ENCODE data around the gene SLC18B1.

DNA sequence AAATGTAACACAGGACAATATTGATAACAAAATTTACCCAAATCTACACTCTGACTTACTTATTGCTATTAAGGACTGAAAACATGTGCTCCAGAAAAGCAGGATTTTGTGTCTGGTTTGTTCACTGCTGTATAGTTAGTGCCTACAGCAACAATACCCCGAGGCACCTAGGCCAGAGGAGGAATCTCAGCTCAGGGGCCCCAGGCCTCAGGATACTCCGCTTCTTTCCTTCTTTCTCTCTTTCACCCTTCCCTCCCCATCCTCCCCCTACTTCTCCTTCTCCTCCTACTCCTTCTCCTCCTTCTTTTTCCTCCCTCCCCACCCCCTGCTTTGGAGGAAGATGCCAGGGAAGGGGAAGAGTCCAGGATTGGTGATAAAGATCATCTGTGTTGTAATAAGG, 39.7 kb downstream of the SLC18B1 start:
- TF ChIP-seq, protein P1, sequence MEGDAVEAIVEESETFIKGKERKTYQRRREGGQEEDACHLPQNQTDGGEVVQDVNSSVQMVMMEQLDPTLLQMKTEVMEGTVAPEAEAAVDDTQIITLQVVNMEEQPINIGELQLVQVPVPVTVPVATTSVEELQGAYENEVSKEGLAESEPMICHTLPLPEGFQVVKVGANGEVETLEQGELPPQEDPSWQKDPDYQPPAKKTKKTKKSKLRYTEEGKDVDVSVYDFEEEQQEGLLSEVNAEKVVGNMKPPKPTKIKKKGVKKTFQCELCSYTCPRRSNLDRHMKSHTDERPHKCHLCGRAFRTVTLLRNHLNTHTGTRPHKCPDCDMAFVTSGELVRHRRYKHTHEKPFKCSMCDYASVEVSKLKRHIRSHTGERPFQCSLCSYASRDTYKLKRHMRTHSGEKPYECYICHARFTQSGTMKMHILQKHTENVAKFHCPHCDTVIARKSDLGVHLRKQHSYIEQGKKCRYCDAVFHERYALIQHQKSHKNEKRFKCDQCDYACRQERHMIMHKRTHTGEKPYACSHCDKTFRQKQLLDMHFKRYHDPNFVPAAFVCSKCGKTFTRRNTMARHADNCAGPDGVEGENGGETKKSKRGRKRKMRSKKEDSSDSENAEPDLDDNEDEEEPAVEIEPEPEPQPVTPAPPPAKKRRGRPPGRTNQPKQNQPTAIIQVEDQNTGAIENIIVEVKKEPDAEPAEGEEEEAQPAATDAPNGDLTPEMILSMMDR (IDR thresholded peaks at IDR 0.05; ENCODE audit: borderline replicate concordance, extremely low read depth, low read length, poor library complexity, severe bottlenecking) = no peak
- TF ChIP-seq EZH2 (IDR thresholded peaks at IDR 0.05; ENCODE audit: borderline replicate concordance, low read depth, low read length, severe bottlenecking) = no peak

Data from DND-41 (cell line).